ENCODE data around the gene PIK3R4. TPM values are rescaled to one million over a fixed set of nuclear protein-coding genes. Genes with fewer than 3 reads are reported as not detected.

PIK3R4 gene
- total and polyA plus RNA-seq, 4 donors: 14.3 to 22.3 (median 20.0) TPM

- 91 to 94% methylated on average over 2 of the region's 2 CpGs for WGBS, 2 donors
- no peaks in the 10 kb centered on the region for H3K9me3 ChIP-seq (ENCODE audit: control insufficient read depth, low read length)
These were observed 76.9 kb downstream of the PIK3R4 start for GRCh38 chr3:130669740-130670139.

GRCh38 chr3:130663092-130663491, 83.5 kb downstream of the PIK3R4 start:
- intact Hi-C loops (cut with DNase I): no loop called here
- 38 to 47% methylated on average over 2 of the region's 2 CpGs for WGBS, 2 donors
- H3K27ac ChIP-seq (ENCODE audit: low read depth in 1 of 2, low read length in 2 of 2): peak overlapping the region in 1 of 2 donors; percentile 36

More at GRCh38 chr3:130669740-130670139, 76.9 kb downstream of the PIK3R4 start:
- ATAC-seq (ENCODE audit: low FRiP score) (no peak), DNase-seq (no peak)
- Histone ChIP-seq H3K27me3 (ENCODE audit: control insufficient read depth in 1 of 2, insufficient read depth in 2 of 2, low read length in 1 of 2) (no peaks in the 10 kb centered on the region), H3K4me3 (ENCODE audit: low read length in 2 of 2) (no peak overlapping the region), H3K27ac (ENCODE audit: low read depth in 1 of 2, low read length in 2 of 2) (no peak overlapping the region), H3K36me3 (ENCODE audit: control insufficient read depth in 1 of 2, insufficient read depth in 2 of 2, low read length in 1 of 2) (peaks cover 0 to 10% of the 10 kb centered on the region in 2 donors), H3K4me1 (ENCODE audit: control insufficient read depth in 1 of 2, insufficient read depth in 2 of 2, low read length in 2 of 2) (no peaks in the 10 kb centered on the region)
- intact Hi-C loops (cut with DNase I): no loop called here

GRCh38 chr3:130662501-130662996, 84.1 kb downstream of the PIK3R4 start:
- intact Hi-C loops (cut with DNase I): no loop called here
- DNase-seq (no peak), ATAC-seq (ENCODE audit: low FRiP score) (peak; percentile 48)
- H3K4me1 ChIP-seq (ENCODE audit: control insufficient read depth in 1 of 2, insufficient read depth in 2 of 2, low read length in 2 of 2): no peaks in the 10 kb centered on the region
- no peaks in the 10 kb centered on the region for H3K36me3 ChIP-seq (ENCODE audit: control insufficient read depth in 1 of 2, insufficient read depth in 2 of 2, low read length in 1 of 2)
- no peak overlapping the region for H3K4me3 ChIP-seq (ENCODE audit: low read length in 2 of 2)
- no peaks in the 10 kb centered on the region for H3K9me3 ChIP-seq (ENCODE audit: control insufficient read depth, low read length)
- H3K27me3 ChIP-seq (ENCODE audit: control insufficient read depth in 1 of 2, insufficient read depth in 2 of 2, low read length in 1 of 2): no peaks in the 10 kb centered on the region
- WGBS, 2 donors: 14 to 17% methylated on average over 1 of the region's 1 CpG
- H3K27ac ChIP-seq (ENCODE audit: low read depth in 1 of 2, low read length in 2 of 2): peak overlapping the region in 1 of 2 donors; percentile 36

More at GRCh38 chr3:130663092-130663491, 83.5 kb downstream of the PIK3R4 start:
- DNase-seq: no peak
- H3K4me3 ChIP-seq (ENCODE audit: low read length in 2 of 2): no peak overlapping the region
- no peaks in the 10 kb centered on the region for H3K9me3 ChIP-seq (ENCODE audit: control insufficient read depth, low read length)
- no peaks in the 10 kb centered on the region for H3K36me3 ChIP-seq (ENCODE audit: control insufficient read depth in 1 of 2, insufficient read depth in 2 of 2, low read length in 1 of 2)
- no peaks in the 10 kb centered on the region for H3K4me1 ChIP-seq (ENCODE audit: control insufficient read depth in 1 of 2, insufficient read depth in 2 of 2, low read length in 2 of 2)
- H3K27me3 ChIP-seq (ENCODE audit: control insufficient read depth in 1 of 2, insufficient read depth in 2 of 2, low read length in 1 of 2): no peaks in the 10 kb centered on the region
- no peak for ATAC-seq (ENCODE audit: low FRiP score)

- Histone ChIP-seq H3K9me3 (ENCODE audit: control insufficient read depth, low read length) (no peaks in the 10 kb centered on the region), H3K27ac (ENCODE audit: low read depth in 1 of 2, low read length in 2 of 2) (no peak overlapping the region), H3K4me1 (ENCODE audit: control insufficient read depth in 1 of 2, insufficient read depth in 2 of 2, low read length in 2 of 2) (no peaks in the 10 kb centered on the region), H3K36me3 (ENCODE audit: control insufficient read depth in 1 of 2, insufficient read depth in 2 of 2, low read length in 1 of 2) (no peaks in the 10 kb centered on the region), H3K27me3 (ENCODE audit: control insufficient read depth in 1 of 2, insufficient read depth in 2 of 2, low read length in 1 of 2) (no peaks in the 10 kb centered on the region), H3K4me3 (ENCODE audit: low read length in 2 of 2) (no peak overlapping the region)
- intact Hi-C loops (cut with DNase I): no loop called here
- WGBS, 2 donors: 63 to 68% methylated on average over 7 of the region's 7 CpGs
- DNase-seq (no peak), ATAC-seq (ENCODE audit: low FRiP score) (no peak)
These were observed 85.3 kb downstream of the PIK3R4 start for GRCh38 chr3:130661140-130661891.

GRCh38 chr3:130659911-130660310, 86.7 kb downstream of the PIK3R4 start:
- ATAC-seq (ENCODE audit: low FRiP score) (no peak), DNase-seq (no peak)
- no peaks in the 10 kb centered on the region for H3K4me1 ChIP-seq (ENCODE audit: control insufficient read depth in 1 of 2, insufficient read depth in 2 of 2, low read length in 2 of 2)
- WGBS, 2 donors: 88 to 94% methylated on average over 1 of the region's 1 CpG
- no peak overlapping the region for H3K4me3 ChIP-seq (ENCODE audit: low read length in 2 of 2)
- H3K36me3 ChIP-seq (ENCODE audit: control insufficient read depth in 1 of 2, insufficient read depth in 2 of 2, low read length in 1 of 2): no peaks in the 10 kb centered on the region
- H3K27me3 ChIP-seq (ENCODE audit: control insufficient read depth in 1 of 2, insufficient read depth in 2 of 2, low read length in 1 of 2): no peaks in the 10 kb centered on the region
- no peaks in the 10 kb centered on the region for H3K9me3 ChIP-seq (ENCODE audit: control insufficient read depth, low read length)
- H3K27ac ChIP-seq (ENCODE audit: low read depth in 1 of 2, low read length in 2 of 2): no peak overlapping the region
- intact Hi-C loops (cut with DNase I): no loop called here

GRCh38 chr3:130658678-130659077, 88.0 kb downstream of the PIK3R4 start:
- WGBS, 2 donors: 4 to 9% methylated on average over 4 of the region's 4 CpGs
- H3K4me3 ChIP-seq (ENCODE audit: low read length in 2 of 2): no peak overlapping the region
- H3K27ac ChIP-seq (ENCODE audit: low read depth in 1 of 2, low read length in 2 of 2): no peak overlapping the region
- H3K27me3 ChIP-seq (ENCODE audit: control insufficient read depth in 1 of 2, insufficient read depth in 2 of 2, low read length in 1 of 2): no peaks in the 10 kb centered on the region
- intact Hi-C loops (cut with DNase I): no loop called here
- no peaks in the 10 kb centered on the region for H3K36me3 ChIP-seq (ENCODE audit: control insufficient read depth in 1 of 2, insufficient read depth in 2 of 2, low read length in 1 of 2)
- no peaks in the 10 kb centered on the region for H3K4me1 ChIP-seq (ENCODE audit: control insufficient read depth in 1 of 2, insufficient read depth in 2 of 2, low read length in 2 of 2)
- ATAC-seq (ENCODE audit: low FRiP score) (no peak), DNase-seq (no peak)
- H3K9me3 ChIP-seq (ENCODE audit: control insufficient read depth, low read length): no peaks in the 10 kb centered on the region

- WGBS, 2 donors: 94 to 95% methylated on average over 5 of the region's 5 CpGs
- no peak for ATAC-seq (ENCODE audit: low FRiP score)
- no peak overlapping the region for H3K27ac ChIP-seq (ENCODE audit: low read depth in 1 of 2, low read length in 2 of 2)
These were observed 90.0 kb downstream of the PIK3R4 start for GRCh38 chr3:130656627-130657026.

GRCh38 chr3:130654921-130655320, 91.7 kb downstream of the PIK3R4 start:
- Histone ChIP-seq H3K4me3 (ENCODE audit: low read length in 2 of 2) (no peak overlapping the region), H3K27ac (ENCODE audit: low read depth in 1 of 2, low read length in 2 of 2) (no peak overlapping the region), H3K36me3 (ENCODE audit: control insufficient read depth in 1 of 2, insufficient read depth in 2 of 2, low read length in 1 of 2) (no peaks in the 10 kb centered on the region), H3K27me3 (ENCODE audit: control insufficient read depth in 1 of 2, insufficient read depth in 2 of 2, low read length in 1 of 2) (no peaks in the 10 kb centered on the region), H3K4me1 (ENCODE audit: control insufficient read depth in 1 of 2, insufficient read depth in 2 of 2, low read length in 2 of 2) (no peaks in the 10 kb centered on the region), H3K9me3 (ENCODE audit: control insufficient read depth, low read length) (no peaks in the 10 kb centered on the region)
- WGBS, 2 donors: 91 to 96% methylated on average over 2 of the region's 2 CpGs
- ATAC-seq (ENCODE audit: low FRiP score): no peak
- no peak for DNase-seq
- intact Hi-C loops (cut with DNase I): no loop called here

More at GRCh38 chr3:130656627-130657026, 90.0 kb downstream of the PIK3R4 start:
- Histone ChIP-seq H3K27me3 (ENCODE audit: control insufficient read depth in 1 of 2, insufficient read depth in 2 of 2, low read length in 1 of 2) (no peaks in the 10 kb centered on the region), H3K9me3 (ENCODE audit: control insufficient read depth, low read length) (no peaks in the 10 kb centered on the region), H3K4me3 (ENCODE audit: low read length in 2 of 2) (no peak overlapping the region), H3K36me3 (ENCODE audit: control insufficient read depth in 1 of 2, insufficient read depth in 2 of 2, low read length in 1 of 2) (no peaks in the 10 kb centered on the region), H3K4me1 (ENCODE audit: control insufficient read depth in 1 of 2, insufficient read depth in 2 of 2, low read length in 2 of 2) (no peaks in the 10 kb centered on the region)
- no peak for DNase-seq
- intact Hi-C loops (cut with DNase I): no loop called here

- no peak overlapping the region for H3K27ac ChIP-seq (ENCODE audit: low read depth in 1 of 2, low read length in 2 of 2)
- 98 to 100% methylated on average over 1 of the region's 1 CpG for WGBS, 2 donors
- no peaks in the 10 kb centered on the region for H3K4me1 ChIP-seq (ENCODE audit: control insufficient read depth in 1 of 2, insufficient read depth in 2 of 2, low read length in 2 of 2)
- intact Hi-C loops (cut with DNase I): no loop called here
- H3K36me3 ChIP-seq (ENCODE audit: control insufficient read depth in 1 of 2, insufficient read depth in 2 of 2, low read length in 1 of 2): no peaks in the 10 kb centered on the region
- DNase-seq (no peak), ATAC-seq (ENCODE audit: low FRiP score) (no peak)
- no peaks in the 10 kb centered on the region for H3K27me3 ChIP-seq (ENCODE audit: control insufficient read depth in 1 of 2, insufficient read depth in 2 of 2, low read length in 1 of 2)
- H3K4me3 ChIP-seq (ENCODE audit: low read length in 2 of 2): no peak overlapping the region
- H3K9me3 ChIP-seq (ENCODE audit: control insufficient read depth, low read length): no peaks in the 10 kb centered on the region
These were observed 92.5 kb downstream of the PIK3R4 start for GRCh38 chr3:130654091-130654490.
